PC-9 (cell line): ENCODE results near the gene DPP10. TPM values are rescaled to one million over a fixed set of nuclear protein-coding genes. Genes with fewer than 3 reads are reported as not detected.

Experiments used
- BruUV-seq: library from RNA; stranded (reverse); fragments of 400-500 nt; replicated peaks from 2 replicates; lab custom pipeline; 2021; lab: Mats Ljungman, UMichigan
- CTCF ChIA-PET: fragments of 300-600 bp; sonication (Branson Sonifier 250); formaldehyde crosslinking; loops from one replicate; lab custom pipeline; 2022; ENCODE audit warnings: antibody characterized with exemption; lab: Charles Lee
- POLR2A ChIA-PET: fragments of 300-600 bp; sonication (Branson Sonifier 250); formaldehyde crosslinking; loops from one replicate; lab custom pipeline; 2022; ENCODE audit warnings: antibody characterized with exemption; ENCODE audit not compliant: unreplicated experiment; lab: Charles Lee
- DNase-seq, 2 experiments: peaks; one replicate each; pipeline versions ENCODE4 v3.0.0 to v3.0.0-alpha.2; 2015 to 2022; ENCODE audit warnings: mixed read lengths in 1 of 2
- H2AFZ ChIP-seq: fragments of 200-600 bp; sonication (generic); 2 replicates; pipeline ENCODE4 v1.8.1; 2017; ENCODE audit warnings: antibody characterized with exemption
- H3F3A ChIP-seq: fragments of 200-600 bp; sonication (generic); 2 replicates; pipeline ENCODE4 v1.8.1; 2017; ENCODE audit warnings: antibody characterized with exemption, mild to moderate bottlenecking, low read depth; ENCODE audit not compliant: insufficient read depth
- H3K27ac ChIP-seq: fragments of 200-600 bp; sonication (generic); 2 replicates; pipeline ENCODE4 v1.6.1; 2016; ENCODE audit warnings: mixed run types
- H3K27me3 ChIP-seq: fragments of 200-600 bp; sonication (generic); 2 replicates; pipeline ENCODE4 v1.6.1; 2016; ENCODE audit warnings: low read depth, mixed run types; ENCODE audit not compliant: insufficient read depth
- H3K36me3 ChIP-seq: fragments of 200-600 bp; sonication (generic); 2 replicates; pipeline ENCODE4 v1.6.1; 2016; ENCODE audit warnings: low read depth, mixed run types
- H3K4me1 ChIP-seq: fragments of 200-600 bp; sonication (generic); replicated peaks from 2 replicates; pipeline ENCODE4 v1.6.1; 2016; ENCODE audit warnings: mixed run types; ENCODE audit not compliant: insufficient read depth
- H3K4me2 ChIP-seq: fragments of 200-600 bp; sonication (generic); 2 replicates; pipeline ENCODE4 v1.6.1; 2017; ENCODE audit warnings: mixed run types
- H3K4me3 ChIP-seq: fragments of 200-600 bp; sonication (generic); 2 replicates; pipeline ENCODE4 v1.6.1; 2016; ENCODE audit warnings: mixed run types
- H3K79me2 ChIP-seq: fragments of 200-600 bp; sonication (generic); 2 replicates; pipeline ENCODE4 v1.6.1; 2017; ENCODE audit warnings: low read depth, mixed run types
- H3K9me2 ChIP-seq: fragments of 200-600 bp; sonication (generic); 2 replicates; pipeline ENCODE4 v1.8.1; 2017; ENCODE audit warnings: mild to moderate bottlenecking; ENCODE audit not compliant: insufficient read depth
- H3K9me3 ChIP-seq: fragments of 200-600 bp; sonication (generic); 2 replicates; pipeline ENCODE4 v1.8.1; 2016; ENCODE audit warnings: low read depth; ENCODE audit not compliant: insufficient read depth
- H4K20me1 ChIP-seq: fragments of 200-600 bp; sonication (generic); 2 replicates; pipeline ENCODE4 v1.8.1; 2017; ENCODE audit not compliant: insufficient read depth
- EZH2 ChIP-seq: fragments of 200-600 bp; sonication (generic); IDR thresholded peaks from 2 replicates; pipeline ENCODE4 v1.8.0; 2017; ENCODE audit warnings: antibody characterized with exemption, low read depth
- intact Hi-C: fragments of 100-400 bp; cut with micrococcal nuclease; formaldehyde crosslinking; loops from one replicate; pipeline ENCODE4 v1.10.0; 2022; ENCODE audit not compliant: unreplicated experiment
- total RNA-seq: library from RNA; stranded (reverse); gene quantifications from 2 replicates; pipeline ENCODE4 v1.2.3, GENCODE V29; 2021
- TF ChIP-seq, protein P1 (sequence below): fragments of 200-600 bp; sonication (generic); conservative IDR thresholded peaks from 2 replicates; pipeline ENCODE4 v1.6.1; 2017; ENCODE audit warnings: mixed run types, antibody characterized with exemption, mild to moderate bottlenecking, moderate library complexity

The DPP10 gene
- total RNA-seq, 1 experiment from 2014 or later = not detected

DNA sequence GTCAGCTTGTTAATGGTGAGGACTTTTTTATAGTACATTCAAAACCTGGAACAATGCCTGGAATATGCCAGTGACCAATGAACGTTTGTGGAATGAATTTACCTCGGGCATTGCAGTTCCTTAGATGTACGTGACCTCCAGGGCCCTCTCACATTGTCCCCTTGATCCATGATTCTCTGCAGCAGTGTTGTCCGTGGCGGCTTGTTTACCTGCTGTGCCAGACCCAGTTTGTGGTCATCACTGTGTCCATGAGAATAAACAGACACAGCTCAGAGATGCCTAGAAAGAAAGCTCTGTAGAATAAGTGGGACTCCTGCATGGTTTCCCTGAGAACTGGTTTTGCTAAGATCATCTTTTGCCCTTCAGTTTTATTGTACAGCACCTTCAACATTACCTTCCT is 1132.2 kb downstream of the DPP10 start:
- Histone ChIP-seq H3K27me3 (no peaks in the 10 kb centered on the region), H3K27ac (no peak overlapping the region), H3F3A (no peaks in the 10 kb centered on the region), H3K4me2 (no peak overlapping the region), H3K79me2 (no peaks in the 10 kb centered on the region), H3K4me3 (no peak overlapping the region), H3K9me3 (no peaks in the 10 kb centered on the region), H3K36me3 (no peaks in the 10 kb centered on the region), H2AFZ (no peak overlapping the region), H3K4me1 (no peaks in the 10 kb centered on the region), H4K20me1 (no peaks in the 10 kb centered on the region), H3K9me2 (no peaks in the 10 kb centered on the region)
- BruUV-seq = no TSS peak
- TF ChIP-seq EZH2 = no peak
- TF ChIP-seq, protein P1, sequence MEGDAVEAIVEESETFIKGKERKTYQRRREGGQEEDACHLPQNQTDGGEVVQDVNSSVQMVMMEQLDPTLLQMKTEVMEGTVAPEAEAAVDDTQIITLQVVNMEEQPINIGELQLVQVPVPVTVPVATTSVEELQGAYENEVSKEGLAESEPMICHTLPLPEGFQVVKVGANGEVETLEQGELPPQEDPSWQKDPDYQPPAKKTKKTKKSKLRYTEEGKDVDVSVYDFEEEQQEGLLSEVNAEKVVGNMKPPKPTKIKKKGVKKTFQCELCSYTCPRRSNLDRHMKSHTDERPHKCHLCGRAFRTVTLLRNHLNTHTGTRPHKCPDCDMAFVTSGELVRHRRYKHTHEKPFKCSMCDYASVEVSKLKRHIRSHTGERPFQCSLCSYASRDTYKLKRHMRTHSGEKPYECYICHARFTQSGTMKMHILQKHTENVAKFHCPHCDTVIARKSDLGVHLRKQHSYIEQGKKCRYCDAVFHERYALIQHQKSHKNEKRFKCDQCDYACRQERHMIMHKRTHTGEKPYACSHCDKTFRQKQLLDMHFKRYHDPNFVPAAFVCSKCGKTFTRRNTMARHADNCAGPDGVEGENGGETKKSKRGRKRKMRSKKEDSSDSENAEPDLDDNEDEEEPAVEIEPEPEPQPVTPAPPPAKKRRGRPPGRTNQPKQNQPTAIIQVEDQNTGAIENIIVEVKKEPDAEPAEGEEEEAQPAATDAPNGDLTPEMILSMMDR = no peak
- ChIA-PET POLR2A (no interaction called here), CTCF (no interaction called here)
- DNase-seq = no peak
- intact Hi-C loops = no loop called here

DNA sequence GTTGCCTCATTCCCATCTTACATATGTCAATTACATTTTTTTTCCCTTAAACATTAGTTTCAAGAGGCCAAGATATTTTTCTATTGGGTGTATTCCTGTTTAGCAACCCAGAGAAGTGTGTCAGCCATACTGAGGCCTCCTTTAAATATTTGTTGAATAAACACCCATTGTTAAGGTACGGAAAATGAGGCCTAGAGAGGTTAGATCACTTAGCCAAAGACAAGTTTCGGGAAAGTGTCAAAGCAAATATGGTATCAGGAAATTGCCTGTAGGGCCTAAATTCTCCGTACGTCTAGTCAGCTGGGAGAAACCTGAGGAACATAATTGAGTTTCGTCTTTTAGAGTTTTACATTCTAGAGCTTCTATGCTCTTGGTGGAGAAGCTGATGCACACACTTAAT is 1138.3 kb downstream of the DPP10 start:
- no TSS peak for BruUV-seq
- TF ChIP-seq EZH2 = no peak
- TF ChIP-seq, protein P1 = no peak
- Histone ChIP-seq H4K20me1 (no peaks in the 10 kb centered on the region), H3K9me2 (no peaks in the 10 kb centered on the region), H3K79me2 (no peaks in the 10 kb centered on the region), H3K9me3 (no peaks in the 10 kb centered on the region), H2AFZ (no peak overlapping the region), H3K27me3 (no peaks in the 10 kb centered on the region), H3K27ac (no peak overlapping the region), H3K36me3 (no peaks in the 10 kb centered on the region), H3K4me2 (no peak overlapping the region), H3K4me3 (no peak overlapping the region), H3K4me1 (no peaks in the 10 kb centered on the region), H3F3A (no peaks in the 10 kb centered on the region)
- POLR2A ChIA-PET = no interaction called here
- intact Hi-C loops = no loop called here
- no peak for DNase-seq
- CTCF ChIA-PET = no interaction called here

DNA sequence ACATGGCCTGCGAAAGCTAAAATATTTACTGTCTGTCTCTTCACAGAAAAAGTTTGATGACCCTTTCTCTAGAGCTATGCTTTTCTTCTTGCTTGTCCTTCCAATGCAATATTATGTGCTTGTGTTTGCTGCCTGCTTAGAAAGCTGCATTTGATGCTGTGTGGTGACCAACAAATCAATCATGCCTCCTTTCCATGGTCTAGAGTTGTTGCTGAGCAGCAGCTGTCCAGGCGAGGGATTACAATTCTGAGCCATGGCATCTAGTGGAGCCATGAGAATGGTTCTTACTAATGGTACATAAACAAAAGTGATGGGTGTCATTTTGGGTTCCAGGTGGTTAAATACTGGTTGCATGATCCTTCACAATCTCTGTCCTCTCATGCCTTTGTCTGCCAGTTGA is 1142.1 kb downstream of the DPP10 start:
- ChIA-PET POLR2A (no interaction called here), CTCF (no interaction called here)
- Histone ChIP-seq H3K79me2 (no peaks in the 10 kb centered on the region), H3K27me3 (no peaks in the 10 kb centered on the region), H4K20me1 (no peaks in the 10 kb centered on the region), H3K4me2 (no peak overlapping the region), H3K4me1 (no peaks in the 10 kb centered on the region), H3K27ac (no peak overlapping the region), H3K9me3 (no peaks in the 10 kb centered on the region), H2AFZ (no peak overlapping the region), H3F3A (no peaks in the 10 kb centered on the region), H3K9me2 (no peaks in the 10 kb centered on the region), H3K4me3 (no peak overlapping the region), H3K36me3 (no peaks in the 10 kb centered on the region)
- intact Hi-C loops = no loop called here
- no TSS peak for BruUV-seq
- no peak for DNase-seq
- TF ChIP-seq, protein P1 = no peak
- no peak for TF ChIP-seq EZH2
